Thyroid gland (tissue), 4 donors: ENCODE data around the gene CCDC172. TPM values are rescaled to one million over a fixed set of nuclear protein-coding genes. Genes with fewer than 3 reads are reported as not detected.
"Not testable (repeated sequence)": the region's sequence is repeated elsewhere in the genome, so short reads cannot be mapped to it uniquely, and the experiment has no call there.

Experiments
- DNase-seq, 2 donors: peaks; one replicate each; pipeline ENCODE4 v3.0.0-alpha.2; 2019
- H3K27ac ChIP-seq, 3 donors: fragments of 200-600 bp; sonication (generic); 1 replicate in 2 of 3; 2 replicates in 1 of 3; pipeline ENCODE4 v1.5.1; 2016 to 2019; ENCODE audit warnings: mild to moderate bottlenecking in 1 of 3, moderate library complexity in 1 of 3
- H3K27me3 ChIP-seq: fragments of 200-600 bp; sonication (generic); one replicate; pipeline ENCODE4 v1.5.1; 2019
- H3K36me3 ChIP-seq, 2 donors: fragments of 200-600 bp; sonication (generic); one replicate each; pipeline ENCODE4 v1.5.1; 2016 to 2019
- H3K4me1 ChIP-seq, 2 donors: fragments of 200-600 bp; sonication (generic); one replicate each; pipeline ENCODE4 v1.5.1; 2017 to 2019
- H3K4me3 ChIP-seq, 3 donors: fragments of 200-600 bp; sonication (generic); replicated peaks in 1 of 3; 1 replicate in 2 of 3; 2 replicates in 1 of 3; pipeline ENCODE4 v1.5.1; 2016; ENCODE audit warnings: mild to moderate bottlenecking in 1 of 3
- H3K9me3 ChIP-seq: fragments of 200-600 bp; sonication (generic); one replicate; pipeline ENCODE4 v1.5.1; 2017
- POLR2A ChIP-seq, 2 donors: fragments of 450-650 bp; IDR thresholded peaks; one replicate each; pipeline ENCODE4 v1.6.1; 2017; ENCODE audit warnings: antibody characterized with exemption in 2 of 2, mild to moderate bottlenecking in 2 of 2, moderate library complexity in 1 of 2
- WGBS, 2 donors: methylation state at CpG; one replicate each; pipeline ENCODE4 v1.1.5; 2017; 5-methylcytosine and 5-hydroxymethylcytosine counted together
- intact Hi-C: fragments of 100-400 bp; cut with DNase I; formaldehyde crosslinking; loops from one replicate; pipeline ENCODE4 v1.15.1; 2023
- total RNA-seq, 4 donors: library from RNA; depleted of rRNA; stranded (reverse); fragments of >200 nt; gene quantifications; one replicate each; pipeline ENCODE4 v1.2.3, GENCODE V29; 2016
- TF ChIP-seq, protein P1 (sequence below), 6 experiments: fragments of 200-600 bp in 3 of 6; fragments of 450-650 bp in 3 of 6; sonication (generic) in 3 of 6; IDR thresholded peaks; one replicate each; pipeline ENCODE4 v1.5.1; 2016 to 2019; ENCODE audit warnings: antibody characterized with exemption in 6 of 6, mild to moderate bottlenecking in 2 of 6, inconsistent platforms in 1 of 6, moderate library complexity in 1 of 6

The CCDC172 gene
- total RNA-seq, 4 donors from 2014 or later, result not detected

DNA sequence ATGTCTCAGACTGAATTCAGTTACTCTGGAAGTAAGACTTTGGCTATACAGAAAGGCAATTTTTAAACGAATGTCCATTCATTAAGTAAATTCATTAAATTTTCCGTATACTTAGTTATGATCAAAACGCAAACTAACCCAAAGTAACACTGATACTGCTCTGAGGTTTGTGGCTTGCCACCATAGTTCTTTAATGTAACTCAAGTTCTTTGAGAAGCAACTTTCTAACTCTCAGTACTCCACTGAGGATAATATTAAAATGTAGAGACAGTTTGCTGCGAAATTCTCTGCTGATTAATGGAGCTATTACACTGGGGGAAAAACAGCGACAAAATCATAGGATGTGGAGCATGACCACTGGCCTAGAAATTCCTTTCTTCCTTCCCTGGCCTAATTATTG is 58.0 kb downstream of the CCDC172 start:
- 82 to 92% methylated on average over 5 of the region's 5 CpGs for WGBS, 2 donors
- no peaks in the 10 kb centered on the region for H3K9me3 ChIP-seq
- no peak overlapping the region for H3K27ac ChIP-seq
- intact Hi-C loops, result loop anchor here (10.0 kb wide), 1 partner anchor 1027 kb away; no protein-coding TSS in a partner anchor
- H3K4me1 ChIP-seq, result no peaks in the 10 kb centered on the region
- H3K27me3 ChIP-seq, result no peaks in the 10 kb centered on the region
- H3K4me3 ChIP-seq, result no peak overlapping the region
- no peaks in the 10 kb centered on the region for H3K36me3 ChIP-seq
- TF ChIP-seq, protein P1, sequence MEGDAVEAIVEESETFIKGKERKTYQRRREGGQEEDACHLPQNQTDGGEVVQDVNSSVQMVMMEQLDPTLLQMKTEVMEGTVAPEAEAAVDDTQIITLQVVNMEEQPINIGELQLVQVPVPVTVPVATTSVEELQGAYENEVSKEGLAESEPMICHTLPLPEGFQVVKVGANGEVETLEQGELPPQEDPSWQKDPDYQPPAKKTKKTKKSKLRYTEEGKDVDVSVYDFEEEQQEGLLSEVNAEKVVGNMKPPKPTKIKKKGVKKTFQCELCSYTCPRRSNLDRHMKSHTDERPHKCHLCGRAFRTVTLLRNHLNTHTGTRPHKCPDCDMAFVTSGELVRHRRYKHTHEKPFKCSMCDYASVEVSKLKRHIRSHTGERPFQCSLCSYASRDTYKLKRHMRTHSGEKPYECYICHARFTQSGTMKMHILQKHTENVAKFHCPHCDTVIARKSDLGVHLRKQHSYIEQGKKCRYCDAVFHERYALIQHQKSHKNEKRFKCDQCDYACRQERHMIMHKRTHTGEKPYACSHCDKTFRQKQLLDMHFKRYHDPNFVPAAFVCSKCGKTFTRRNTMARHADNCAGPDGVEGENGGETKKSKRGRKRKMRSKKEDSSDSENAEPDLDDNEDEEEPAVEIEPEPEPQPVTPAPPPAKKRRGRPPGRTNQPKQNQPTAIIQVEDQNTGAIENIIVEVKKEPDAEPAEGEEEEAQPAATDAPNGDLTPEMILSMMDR (IDR thresholded peaks at IDR 0.05), result no peak
- TF ChIP-seq POLR2A (IDR thresholded peaks at IDR 0.05), result no peak
- DNase-seq, result no peak

DNA sequence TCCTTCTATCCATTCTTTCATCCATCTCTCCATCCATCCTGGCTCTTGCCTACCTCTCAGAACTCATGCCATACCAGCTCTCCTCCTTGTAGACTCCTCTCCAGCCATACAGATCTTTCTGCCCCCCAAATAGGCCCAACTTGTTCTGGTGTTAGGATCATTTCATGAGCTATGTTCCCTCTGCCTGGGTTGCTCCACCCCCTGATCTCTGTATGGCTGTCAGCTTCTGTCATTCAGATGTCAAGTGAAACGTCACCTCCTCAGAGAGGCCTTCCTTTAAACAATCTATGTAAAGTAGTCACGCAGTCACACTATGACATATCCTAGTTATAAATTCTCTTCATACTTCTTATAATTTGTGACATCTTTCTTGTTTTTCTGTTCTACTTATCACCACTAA is 61.1 kb downstream of the CCDC172 start:
- Histone ChIP-seq H3K27ac (no peak overlapping the region), H3K9me3 (no peaks in the 10 kb centered on the region), H3K36me3 (no peaks in the 10 kb centered on the region), H3K4me1 (no peaks in the 10 kb centered on the region), H3K27me3 (no peaks in the 10 kb centered on the region), H3K4me3 (no peak overlapping the region)
- 85 to 94% methylated on average over 2 of the region's 2 CpGs for WGBS, 2 donors
- no peak for DNase-seq
- intact Hi-C loops, result loop anchor here (10.0 kb wide), 1 partner anchor 1031 kb away; no protein-coding TSS in a partner anchor
- no peak for TF ChIP-seq POLR2A (IDR thresholded peaks at IDR 0.05)
- TF ChIP-seq, protein P1 (IDR thresholded peaks at IDR 0.05), result no peak

DNA sequence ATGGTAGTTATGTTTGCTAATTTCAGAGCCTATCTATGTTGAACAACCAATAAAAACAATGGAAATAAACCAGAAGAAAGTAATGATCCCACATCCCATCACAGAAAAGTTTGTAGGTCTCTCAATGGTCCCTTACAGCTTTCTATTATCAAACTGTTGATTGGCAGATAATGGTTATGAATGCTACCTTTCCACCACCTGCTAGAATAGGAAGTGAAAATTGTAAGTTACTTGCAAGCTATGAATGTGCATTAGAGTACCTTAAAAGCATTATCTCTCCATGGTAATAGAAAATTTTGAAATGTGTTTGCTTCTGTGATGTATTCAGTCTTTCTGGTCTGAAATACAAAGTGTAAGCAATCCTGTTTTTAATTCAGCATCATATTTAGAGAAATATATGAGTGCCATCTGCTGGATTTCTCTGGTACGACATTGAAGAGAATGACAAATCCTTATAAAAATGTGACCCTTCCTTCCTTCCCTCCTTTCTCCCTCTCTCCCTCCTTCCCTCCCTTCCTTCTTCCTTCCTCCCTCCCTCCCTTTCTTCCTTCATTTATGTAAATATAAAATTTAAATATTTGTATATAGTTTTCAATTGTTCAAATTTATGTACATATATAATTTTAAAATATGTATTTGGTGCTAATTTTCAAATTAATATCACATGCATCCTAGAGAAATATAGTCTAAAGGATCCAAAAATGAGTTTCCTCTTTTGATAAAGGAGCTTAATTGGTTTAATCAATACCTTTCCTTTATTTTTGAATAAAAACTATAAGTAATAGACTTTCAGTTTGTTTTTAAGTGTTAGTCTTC is 62.0 kb downstream of the CCDC172 start:
- Histone ChIP-seq H3K9me3 (no peaks in the 10 kb centered on the region), H3K4me3 (no peak overlapping the region), H3K4me1 (no peaks in the 10 kb centered on the region), H3K27me3 (no peaks in the 10 kb centered on the region), H3K27ac (no peak overlapping the region), H3K36me3 (no peaks in the 10 kb centered on the region)
- intact Hi-C loops, result loop anchor here (10.0 kb wide), 1 partner anchor 1031 kb away; no protein-coding TSS in a partner anchor
- no peak for DNase-seq
- 0 to 2% methylated on average over 1 of the region's 1 CpG for WGBS, 2 donors
- TF ChIP-seq POLR2A (IDR thresholded peaks at IDR 0.05), result no peak
- TF ChIP-seq, protein P1 (IDR thresholded peaks at IDR 0.05), result peak in 5 of 6 experiments; percentile 17 to 61 (median 51)

DNA sequence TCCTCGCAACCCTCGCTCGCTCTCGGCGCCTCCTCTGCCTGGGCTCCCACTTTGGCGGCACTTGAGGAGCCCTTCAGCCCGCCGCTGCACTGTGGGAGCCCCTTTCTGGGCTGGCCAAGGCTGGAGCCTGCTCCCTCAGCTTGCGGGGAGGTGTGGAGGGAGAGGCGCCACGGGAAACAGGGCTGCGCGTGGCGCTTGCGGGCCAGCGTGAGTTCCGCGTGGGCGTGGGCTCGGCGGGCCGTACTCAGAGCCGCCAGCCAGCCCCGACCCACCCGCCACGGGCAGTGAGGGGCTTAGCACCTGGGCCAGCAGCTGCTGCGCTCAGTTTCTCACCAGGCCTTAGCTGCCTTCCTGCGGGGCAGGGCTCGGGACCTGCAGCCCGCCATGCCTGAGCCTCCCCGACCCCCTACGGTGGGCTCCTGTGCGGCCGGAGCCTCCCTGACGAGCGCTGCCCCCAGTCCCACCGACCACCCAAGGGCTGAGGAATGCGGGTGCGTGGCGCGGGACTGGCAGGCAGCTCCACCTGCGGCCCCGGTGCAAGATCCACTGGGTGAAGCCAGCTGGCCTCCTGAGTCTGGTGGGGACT is 69.1 kb downstream of the CCDC172 start:
- H3K9me3 ChIP-seq, H3K4me1 ChIP-seq, H3K27ac ChIP-seq, DNase-seq, H3K4me3 ChIP-seq, H3K27me3 ChIP-seq, H3K36me3 ChIP-seq, intact Hi-C loops: not testable (repeated sequence)
- WGBS, 2 donors, result 95 to 97% methylated on average over 8 to 36 of the region's 43 CpGs

DNA sequence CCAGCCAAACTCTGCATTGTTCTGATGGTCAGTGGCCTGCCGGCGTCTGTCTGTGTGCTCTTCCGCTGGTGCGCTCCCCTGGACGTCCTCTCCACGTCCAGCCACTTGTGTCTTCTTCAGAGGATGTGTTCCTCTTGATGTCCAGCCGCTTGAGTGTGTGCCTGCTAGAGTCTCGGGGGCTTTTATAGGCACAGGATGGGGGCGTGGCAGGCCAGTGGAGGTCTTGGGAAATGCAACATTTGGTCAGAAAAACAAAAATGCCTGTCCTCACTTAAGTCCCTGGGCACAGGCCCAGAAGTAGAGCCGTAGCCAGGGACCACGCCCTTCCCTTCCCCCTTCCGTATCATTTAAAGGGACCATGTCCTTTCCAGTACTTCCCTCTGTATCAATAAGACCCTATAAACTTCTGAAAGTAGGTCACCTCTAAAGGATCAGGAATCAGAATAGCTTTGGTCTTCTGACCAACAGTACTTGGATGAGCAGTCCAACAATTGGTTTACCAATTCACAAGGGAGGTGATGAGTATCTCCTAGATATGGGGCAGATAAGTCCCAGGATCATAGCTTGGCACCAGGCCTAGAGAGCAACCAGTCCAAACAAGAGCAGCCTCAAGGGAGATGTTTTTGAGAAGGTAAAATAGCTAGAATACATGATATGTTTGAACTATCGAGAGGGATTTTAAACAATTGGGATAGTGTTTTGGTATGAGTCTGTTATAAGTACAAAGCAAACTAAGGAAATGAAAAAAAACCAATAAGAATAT is 71.2 kb downstream of the CCDC172 start:
- no peak for DNase-seq
- 75 to 79% methylated on average over 13 of the region's 13 CpGs for WGBS, 2 donors

More for the DNA sequence above, 71.2 kb downstream of the CCDC172 start:
- intact Hi-C loops, result no loop called here
- no peak overlapping the region for H3K4me3 ChIP-seq
- no peaks in the 10 kb centered on the region for H3K36me3 ChIP-seq
- H3K4me1 ChIP-seq, result no peaks in the 10 kb centered on the region
- no peak overlapping the region for H3K27ac ChIP-seq
- no peaks in the 10 kb centered on the region for H3K9me3 ChIP-seq
- H3K27me3 ChIP-seq, result no peaks in the 10 kb centered on the region
- TF ChIP-seq, protein P1 (IDR thresholded peaks at IDR 0.05), result no peak
- TF ChIP-seq POLR2A (IDR thresholded peaks at IDR 0.05), result no peak
